ENCODE results near the gene ANTXR1.

ANTXR1 gene

GRCh38 chr2:69081757-69082156 is 68.8 kb downstream of the ANTXR1 start:
- TF ChIP-seq CTCF (IDR thresholded peaks at IDR 0.05; ENCODE audit: low read depth, low read length) = no peak
- no peak for DNase-seq (ENCODE audit: extremely low read depth, low read depth)

DNA sequence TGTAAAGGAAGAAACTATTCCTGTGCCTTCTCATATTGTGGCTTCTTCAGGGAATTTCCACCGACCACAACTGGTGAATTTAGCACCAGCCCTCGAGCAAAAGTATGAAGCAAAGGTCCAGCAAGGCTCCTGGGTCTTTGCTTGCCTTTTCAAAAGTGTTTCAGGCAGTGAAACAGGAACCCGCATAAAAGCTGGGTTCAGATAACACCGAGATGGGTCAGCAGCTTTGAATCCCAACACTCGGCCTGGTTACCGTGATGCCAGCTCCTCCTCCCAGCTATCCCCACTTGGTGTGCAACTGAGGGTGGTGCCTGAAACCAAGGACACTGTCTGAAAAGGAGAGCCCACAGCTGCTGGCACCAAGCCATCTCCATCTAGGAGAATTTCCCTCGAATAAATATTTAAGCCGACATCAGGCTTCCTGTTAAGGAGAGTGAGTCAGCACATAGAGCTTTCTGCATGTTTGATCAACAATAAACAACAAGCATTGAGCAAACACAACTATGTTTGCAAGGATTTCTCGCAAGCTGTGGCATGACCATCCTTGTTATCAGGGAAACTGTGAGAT is 69.5 kb downstream of the ANTXR1 start:
- TF ChIP-seq CTCF (IDR thresholded peaks at IDR 0.05; ENCODE audit: low read depth, low read length) = no peak; the same call in 1 of the 2 replicates
- DNase-seq (ENCODE audit: extremely low read depth, low read depth) = peak; percentile 92

DNA sequence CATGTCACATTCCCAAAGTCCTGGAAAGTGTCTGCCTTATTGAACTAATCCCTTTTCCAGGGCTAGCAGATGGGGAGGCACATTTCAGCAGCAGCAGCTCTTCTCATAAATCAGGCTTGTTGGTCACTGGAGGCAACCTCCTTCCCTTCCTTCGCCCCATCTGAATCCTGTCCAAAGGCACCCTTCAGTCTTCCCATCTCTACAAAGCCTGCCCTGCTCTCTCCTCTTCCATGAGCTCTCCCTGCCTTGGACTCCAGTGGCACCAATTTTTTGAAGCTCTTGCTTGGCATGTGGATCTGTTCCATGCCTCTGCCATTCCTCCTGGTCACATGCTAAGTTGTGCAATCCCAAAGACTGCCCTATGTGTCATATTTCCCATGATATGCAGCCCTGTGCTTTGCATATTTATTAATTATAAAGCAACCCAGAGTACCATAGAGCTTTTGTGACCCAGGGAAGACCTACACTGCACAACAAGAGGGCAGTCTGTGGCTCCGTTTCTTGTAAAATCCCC is 70.3 kb downstream of the ANTXR1 start:
- TF ChIP-seq CTCF (IDR thresholded peaks at IDR 0.05; ENCODE audit: low read depth, low read length) = no peak
- DNase-seq (ENCODE audit: extremely low read depth, low read depth) = no peak

GRCh38 chr2:69084492-69084891 is 71.5 kb downstream of the ANTXR1 start:
- no peak for DNase-seq (ENCODE audit: extremely low read depth, low read depth)
- TF ChIP-seq CTCF (IDR thresholded peaks at IDR 0.05; ENCODE audit: low read depth, low read length) = no peak

GRCh38 chr2:69086466-69086865 is 73.5 kb downstream of the ANTXR1 start:
- no peak for DNase-seq (ENCODE audit: extremely low read depth, low read depth)
- TF ChIP-seq CTCF (IDR thresholded peaks at IDR 0.05; ENCODE audit: low read depth, low read length) = no peak

DNA sequence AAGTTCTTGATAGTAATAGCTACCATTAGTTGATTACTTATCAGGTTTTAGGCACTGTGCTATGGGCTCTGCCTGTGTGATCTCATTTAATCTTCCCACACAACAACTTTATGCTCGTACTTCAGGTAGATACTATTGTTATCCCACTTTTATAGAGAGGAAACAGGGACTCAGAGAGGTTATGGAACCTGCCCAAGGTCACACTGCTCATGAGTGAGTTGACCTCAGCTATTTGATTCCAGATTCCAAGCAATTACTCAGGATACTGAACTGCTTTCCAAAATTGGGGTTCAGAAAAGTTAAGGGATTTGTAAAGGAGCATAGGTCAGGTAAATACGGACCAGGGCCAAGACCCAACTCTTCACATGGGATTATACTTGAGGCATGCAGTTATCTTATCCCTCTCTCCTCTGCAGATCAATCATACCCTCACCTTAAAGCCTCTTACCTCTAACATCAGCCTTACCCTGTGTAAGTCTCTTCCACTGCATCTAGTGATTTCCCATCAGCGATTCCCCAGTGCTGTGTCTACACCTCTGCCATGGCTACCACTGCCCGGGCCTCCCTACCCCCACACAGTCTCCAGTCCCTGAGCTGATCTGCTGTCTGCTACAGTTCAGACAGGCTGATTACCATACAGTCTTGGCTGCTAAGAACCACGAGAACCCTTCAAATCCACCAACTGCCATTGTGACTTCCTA is 74.4 kb downstream of the ANTXR1 start:
- no peak for TF ChIP-seq CTCF (IDR thresholded peaks at IDR 0.05; ENCODE audit: low read depth, low read length)
- DNase-seq (ENCODE audit: extremely low read depth, low read depth) = no peak

DNA sequence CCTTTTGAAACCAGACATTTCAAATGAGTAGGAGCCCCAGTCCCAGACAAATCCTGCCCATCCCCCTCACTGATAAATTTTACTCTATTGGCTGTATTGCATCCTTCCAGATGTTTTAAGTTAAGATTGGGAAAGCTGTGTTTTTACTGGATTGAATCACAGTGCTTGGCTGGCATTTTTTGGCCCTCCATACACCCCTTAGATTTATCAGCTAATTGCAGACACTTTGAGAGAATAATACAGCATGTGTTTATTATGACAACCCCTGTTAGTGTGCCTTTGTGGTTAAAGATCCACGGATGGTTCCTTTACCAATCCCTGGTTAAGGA is 74.9 kb downstream of the ANTXR1 start:
- no peak for DNase-seq (ENCODE audit: extremely low read depth, low read depth)
- TF ChIP-seq CTCF (IDR thresholded peaks at IDR 0.05; ENCODE audit: low read depth, low read length) = no peak
